Measurements from ENCODE around the gene TMTC2.

TMTC2 gene

GRCh38 chr12:82652071-82652470 is 34.6 kb upstream of the TMTC2 start:
- Histone ChIP-seq H3K4me3 (IDR thresholded peaks at IDR 0.05; ENCODE audit: insufficient read depth, low read depth, low read length) (no peak overlapping the region), H4K20me1 (ENCODE audit: insufficient read depth) (no peaks in the 10 kb centered on the region), H3K4me2 (no peak overlapping the region), H3K4me1 (ENCODE audit: low read depth, poor library complexity, severe bottlenecking) (peaks cover 43% of the 10 kb centered on the region), H3K9ac (no peak overlapping the region), H3K27me3 (ENCODE audit: insufficient read depth, low read depth) (no peaks in the 10 kb centered on the region), H3K36me3 (ENCODE audit: insufficient read depth) (no peaks in the 10 kb centered on the region), H3K79me2 (ENCODE audit: insufficient read depth, low read depth) (no peaks in the 10 kb centered on the region), H3K27ac (no peak overlapping the region), H2AFZ (ENCODE audit: low read depth) (no peak overlapping the region)
- TF ChIP-seq, protein P1, sequence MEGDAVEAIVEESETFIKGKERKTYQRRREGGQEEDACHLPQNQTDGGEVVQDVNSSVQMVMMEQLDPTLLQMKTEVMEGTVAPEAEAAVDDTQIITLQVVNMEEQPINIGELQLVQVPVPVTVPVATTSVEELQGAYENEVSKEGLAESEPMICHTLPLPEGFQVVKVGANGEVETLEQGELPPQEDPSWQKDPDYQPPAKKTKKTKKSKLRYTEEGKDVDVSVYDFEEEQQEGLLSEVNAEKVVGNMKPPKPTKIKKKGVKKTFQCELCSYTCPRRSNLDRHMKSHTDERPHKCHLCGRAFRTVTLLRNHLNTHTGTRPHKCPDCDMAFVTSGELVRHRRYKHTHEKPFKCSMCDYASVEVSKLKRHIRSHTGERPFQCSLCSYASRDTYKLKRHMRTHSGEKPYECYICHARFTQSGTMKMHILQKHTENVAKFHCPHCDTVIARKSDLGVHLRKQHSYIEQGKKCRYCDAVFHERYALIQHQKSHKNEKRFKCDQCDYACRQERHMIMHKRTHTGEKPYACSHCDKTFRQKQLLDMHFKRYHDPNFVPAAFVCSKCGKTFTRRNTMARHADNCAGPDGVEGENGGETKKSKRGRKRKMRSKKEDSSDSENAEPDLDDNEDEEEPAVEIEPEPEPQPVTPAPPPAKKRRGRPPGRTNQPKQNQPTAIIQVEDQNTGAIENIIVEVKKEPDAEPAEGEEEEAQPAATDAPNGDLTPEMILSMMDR (conservative IDR thresholded peaks at IDR 0.05; ENCODE audit: low read depth, low read length) = no peak

- Histone ChIP-seq H3K27me3 (ENCODE audit: insufficient read depth, low read depth) (no peaks in the 10 kb centered on the region), H3K9ac (no peak overlapping the region), H3K4me2 (no peak overlapping the region), H2AFZ (ENCODE audit: low read depth) (no peak overlapping the region), H3K36me3 (ENCODE audit: insufficient read depth) (no peaks in the 10 kb centered on the region), H3K79me2 (ENCODE audit: insufficient read depth, low read depth) (no peaks in the 10 kb centered on the region), H3K4me3 (IDR thresholded peaks at IDR 0.05; ENCODE audit: insufficient read depth, low read depth, low read length) (no peak overlapping the region), H3K27ac (no peak overlapping the region), H3K4me1 (ENCODE audit: low read depth, poor library complexity, severe bottlenecking) (peaks cover 6% of the 10 kb centered on the region), H4K20me1 (ENCODE audit: insufficient read depth) (no peaks in the 10 kb centered on the region)
- TF ChIP-seq, protein P1 (conservative IDR thresholded peaks at IDR 0.05; ENCODE audit: low read depth, low read length) = no peak
Observed at GRCh38 chr12:82655751-82656150, 31.0 kb upstream of the TMTC2 start.

GRCh38 chr12:82659343-82660207 is 27.1 kb upstream of the TMTC2 start:
- Histone ChIP-seq H2AFZ (ENCODE audit: low read depth) (no peak overlapping the region), H4K20me1 (ENCODE audit: insufficient read depth) (no peaks in the 10 kb centered on the region), H3K27ac (no peak overlapping the region), H3K4me2 (no peak overlapping the region), H3K27me3 (ENCODE audit: insufficient read depth, low read depth) (no peaks in the 10 kb centered on the region), H3K9ac (no peak overlapping the region), H3K79me2 (ENCODE audit: insufficient read depth, low read depth) (no peaks in the 10 kb centered on the region), H3K4me3 (IDR thresholded peaks at IDR 0.05; ENCODE audit: insufficient read depth, low read depth, low read length) (no peak overlapping the region), H3K36me3 (ENCODE audit: insufficient read depth) (no peaks in the 10 kb centered on the region), H3K4me1 (ENCODE audit: low read depth, poor library complexity, severe bottlenecking) (no peaks in the 10 kb centered on the region)
- TF ChIP-seq, protein P1 (conservative IDR thresholded peaks at IDR 0.05; ENCODE audit: low read depth, low read length) = no peak

DNA sequence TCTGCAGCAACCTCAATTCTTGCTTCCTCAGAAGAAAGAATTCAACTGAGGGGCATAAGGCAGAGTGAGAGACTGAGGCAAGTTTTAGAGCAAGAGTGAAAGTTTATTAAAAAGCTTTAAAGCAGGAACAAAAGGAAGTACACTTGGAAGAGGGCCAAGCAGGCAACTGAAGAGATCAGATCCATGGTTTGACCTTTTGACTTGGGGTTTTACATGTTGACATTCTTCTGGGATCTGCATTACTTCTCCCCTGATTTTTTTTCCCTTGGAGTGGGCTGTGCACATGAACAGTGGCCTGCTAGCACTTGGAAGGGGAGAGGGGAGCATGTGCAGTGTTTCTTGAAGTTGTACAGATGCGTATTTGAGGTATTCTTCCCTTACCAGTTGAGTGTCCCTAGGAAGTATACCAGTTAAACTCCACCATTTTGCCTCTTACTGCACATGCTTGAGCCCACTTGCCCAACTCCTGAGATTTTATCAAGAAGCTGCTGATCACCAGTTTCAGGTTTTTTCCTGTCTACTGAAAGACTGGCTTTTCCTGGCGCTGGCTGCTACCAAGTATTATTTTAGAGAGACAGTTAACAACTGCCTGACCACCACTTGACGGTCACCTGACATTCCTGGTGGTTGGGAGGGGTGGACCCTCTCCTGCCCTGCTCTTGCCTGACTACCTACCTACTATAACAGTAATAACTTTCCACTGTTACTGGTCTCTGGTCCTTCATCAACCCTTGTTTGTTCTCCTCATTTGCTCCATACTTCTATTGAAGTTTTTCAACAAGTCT is 26.0 kb upstream of the TMTC2 start:
- Histone ChIP-seq H3K4me2 (no peak overlapping the region), H3K4me3 (IDR thresholded peaks at IDR 0.05; ENCODE audit: insufficient read depth, low read depth, low read length) (no peak overlapping the region), H2AFZ (ENCODE audit: low read depth) (no peak overlapping the region), H3K27me3 (ENCODE audit: insufficient read depth, low read depth) (no peaks in the 10 kb centered on the region), H4K20me1 (ENCODE audit: insufficient read depth) (no peaks in the 10 kb centered on the region), H3K9ac (no peak overlapping the region), H3K79me2 (ENCODE audit: insufficient read depth, low read depth) (no peaks in the 10 kb centered on the region), H3K27ac (no peak overlapping the region), H3K4me1 (ENCODE audit: low read depth, poor library complexity, severe bottlenecking) (no peaks in the 10 kb centered on the region), H3K36me3 (ENCODE audit: insufficient read depth) (no peaks in the 10 kb centered on the region)
- TF ChIP-seq, protein P1 (conservative IDR thresholded peaks at IDR 0.05; ENCODE audit: low read depth, low read length) = no peak

Measured in KMS-11 (cell line).